ENCODE results near the gene CREB5.

DNA sequence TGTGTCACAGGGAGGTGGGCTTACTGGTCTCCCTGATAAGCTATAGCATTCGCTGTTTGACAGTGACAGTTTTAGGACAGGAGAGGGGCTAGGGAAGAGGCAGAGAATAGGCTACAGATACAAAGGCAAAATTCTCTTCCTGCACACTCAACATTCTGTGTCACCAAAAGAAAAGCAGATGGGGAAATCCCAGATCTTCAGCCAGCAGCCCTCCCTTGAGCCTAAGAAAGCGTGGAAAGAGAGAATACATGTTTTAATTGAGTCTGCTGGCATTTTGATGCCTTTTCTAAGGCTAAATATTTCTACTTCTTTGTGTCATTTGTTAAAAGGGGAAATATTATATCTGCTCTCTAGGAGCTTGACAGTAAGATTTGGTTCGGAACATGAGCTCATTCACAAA, 298.8 kb downstream of the CREB5 start:
- no peak for TF ChIP-seq OSR1 (CRISPR knock-in tag; IDR thresholded peaks at IDR 0.05)
- TF ChIP-seq, protein P1, sequence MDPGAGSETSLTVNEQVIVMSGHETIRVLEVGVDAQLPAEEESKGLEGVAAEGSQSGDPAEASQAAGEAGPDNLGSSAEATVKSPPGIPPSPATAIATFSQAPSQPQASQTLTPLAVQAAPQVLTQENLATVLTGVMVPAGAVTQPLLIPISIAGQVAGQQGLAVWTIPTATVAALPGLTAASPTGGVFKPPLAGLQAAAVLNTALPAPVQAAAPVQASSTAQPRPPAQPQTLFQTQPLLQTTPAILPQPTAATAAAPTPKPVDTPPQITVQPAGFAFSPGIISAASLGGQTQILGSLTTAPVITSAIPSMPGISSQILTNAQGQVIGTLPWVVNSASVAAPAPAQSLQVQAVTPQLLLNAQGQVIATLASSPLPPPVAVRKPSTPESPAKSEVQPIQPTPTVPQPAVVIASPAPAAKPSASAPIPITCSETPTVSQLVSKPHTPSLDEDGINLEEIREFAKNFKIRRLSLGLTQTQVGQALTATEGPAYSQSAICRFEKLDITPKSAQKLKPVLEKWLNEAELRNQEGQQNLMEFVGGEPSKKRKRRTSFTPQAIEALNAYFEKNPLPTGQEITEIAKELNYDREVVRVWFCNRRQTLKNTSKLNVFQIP (CRISPR knock-in tag; IDR thresholded peaks at IDR 0.05; ENCODE audit: borderline replicate concordance, low read depth) = no peak
- TF ChIP-seq, protein P2, sequence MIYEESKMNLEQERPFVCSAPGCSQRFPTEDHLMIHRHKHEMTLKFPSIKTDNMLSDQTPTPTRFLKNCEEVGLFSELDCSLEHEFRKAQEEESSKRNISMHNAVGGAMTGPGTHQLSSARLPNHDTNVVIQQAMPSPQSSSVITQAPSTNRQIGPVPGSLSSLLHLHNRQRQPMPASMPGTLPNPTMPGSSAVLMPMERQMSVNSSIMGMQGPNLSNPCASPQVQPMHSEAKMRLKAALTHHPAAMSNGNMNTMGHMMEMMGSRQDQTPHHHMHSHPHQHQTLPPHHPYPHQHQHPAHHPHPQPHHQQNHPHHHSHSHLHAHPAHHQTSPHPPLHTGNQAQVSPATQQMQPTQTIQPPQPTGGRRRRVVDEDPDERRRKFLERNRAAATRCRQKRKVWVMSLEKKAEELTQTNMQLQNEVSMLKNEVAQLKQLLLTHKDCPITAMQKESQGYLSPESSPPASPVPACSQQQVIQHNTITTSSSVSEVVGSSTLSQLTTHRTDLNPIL (CRISPR knock-in tag; IDR thresholded peaks at IDR 0.05; ENCODE audit: low read depth) = no peak
- no peak for TF ChIP-seq TOX (CRISPR knock-in tag; IDR thresholded peaks at IDR 0.05; ENCODE audit: borderline replicate concordance)
- TF ChIP-seq ZFP30 (CRISPR knock-in tag; IDR thresholded peaks at IDR 0.05) = no peak
- no peak for TF ChIP-seq BACH2 (CRISPR knock-in tag; IDR thresholded peaks at IDR 0.05; ENCODE audit: borderline replicate concordance)
- no peak for TF ChIP-seq ZFP3 (CRISPR knock-in tag; IDR thresholded peaks at IDR 0.05)

Data from SK-N-SH treated with all-trans-retinoic acid at 6 μM for 48 hours (cell line).